Cardiac fibroblast (primary cell): ENCODE data around the gene DNM1.

Experiments used
- DNase-seq, 2 donors: peaks; one replicate each; pipeline versions ENCODE4 v3.0.0 to v3.0.0-alpha.2; 2010; ENCODE audit warnings: low read depth in 2 of 2
- H3K4me3 ChIP-seq, 2 donors: replicated peaks in 1 of 2; 1 replicate in 1 of 2; 2 replicates in 1 of 2; pipeline ENCODE4 v1.5.1; 2011; ENCODE audit warnings: low read depth in 2 of 2, low read length in 2 of 2, mild to moderate bottlenecking in 2 of 2, moderate library complexity in 1 of 2
- CTCF ChIP-seq: IDR thresholded peaks from one replicate; pipeline ENCODE4 v1.5.1; 2011; ENCODE audit warnings: low read depth, mild to moderate bottlenecking, low read length, inconsistent platforms

The DNM1 gene

GRCh38 chr9:128203024-128203706 lies at the start of gene DNM1:
DNM1 (plus strand) TSS chr9:128203379; CDS start chr9:128203471, 92 bp downstream.
- peak within 1 kb of the TSS; percentile 58 to 73 for H3K4me3 ChIP-seq
- peak; percentile 31 for TF ChIP-seq CTCF
- DNase-seq, result peak; percentile 40 to 63

- H3K4me3 ChIP-seq, result no peak overlapping the region
- no peak for DNase-seq
- TF ChIP-seq CTCF, result no peak
Measured at GRCh38 chr9:128153947-128154695, 49.1 kb upstream of the DNM1 start.

- no peak for DNase-seq
- no peak for TF ChIP-seq CTCF
Measured at GRCh38 chr9:128155736-128156500, 47.3 kb upstream of the DNM1 start.

GRCh38 chr9:128159522-128159783 lies 43.7 kb upstream of the DNM1 start:
- H3K4me3 ChIP-seq, result peak overlapping the region; percentile 47 to 53
- no peak for DNase-seq
- no peak for TF ChIP-seq CTCF

More at GRCh38 chr9:128155736-128156500, 47.3 kb upstream of the DNM1 start:
- H3K4me3 ChIP-seq, result no peak overlapping the region

- H3K4me3 ChIP-seq, result peak within 1 kb of the TSS; percentile 81 to 82
Measured at GRCh38 chr9:128159784-128160602, 43.2 kb upstream of the DNM1 start, which contains the start of gene BBLN. BBLN (plus strand) TSS chr9:128160265; CDS start chr9:128160408, 143 bp downstream.

More at GRCh38 chr9:128159784-128160602, 43.2 kb upstream of the DNM1 start, which contains the start of gene BBLN:
- no peak for TF ChIP-seq CTCF
- peak; percentile 90 to 96 for DNase-seq
